GM12878 (cell line): Measurements from ENCODE around the gene LAMA2.

Experiments
- DPF2 ChIP-seq: fragments of 450-650 bp; IDR thresholded peaks from 2 replicates; pipeline ENCODE4 v1.6.1; 2017; ENCODE audit warnings: mild to moderate bottlenecking
- EGR1 ChIP-seq, 2 experiments: IDR thresholded peaks; 1 replicate in 1 of 2; 2 replicates in 1 of 2; pipeline ENCODE4 v1.6.1; 2011 to 2012; ENCODE audit warnings: low read depth in 2 of 2, low read length in 2 of 2, borderline replicate concordance in 1 of 2, mild to moderate bottlenecking in 1 of 2, moderate library complexity in 1 of 2
- ZBTB33 ChIP-seq: fragments of 450-650 bp; IDR thresholded peaks from 2 replicates; pipeline ENCODE4 v1.6.1; 2017; ENCODE audit warnings: mild to moderate bottlenecking
- TF ChIP-seq, protein P1 (sequence below), 3 experiments: IDR thresholded peaks in 2 of 3; conservative IDR thresholded peaks in 1 of 3; 2 replicates each; pipeline ENCODE4 v1.5.1; 2011; ENCODE audit warnings: low read depth in 3 of 3, low read length in 3 of 3, mild to moderate bottlenecking in 3 of 3, control low read depth in 2 of 3, moderate library complexity in 2 of 3, inconsistent platforms in 1 of 3, mixed read lengths in 1 of 3; ENCODE audit not compliant: control insufficient read depth in 2 of 3, insufficient read depth in 1 of 3; ENCODE audit errors: extremely low read depth in 1 of 3

GRCh38 chr6:129353067-129353466 is 470.1 kb downstream of the LAMA2 start:
- TF ChIP-seq ZBTB33 (no peak), DPF2 (no peak), EGR1 (IDR thresholded peaks at IDR 0.05; ENCODE audit: borderline replicate concordance in 1 of 2, low read depth in 2 of 2, low read length in 2 of 2) (no peak)
- TF ChIP-seq, protein P1, sequence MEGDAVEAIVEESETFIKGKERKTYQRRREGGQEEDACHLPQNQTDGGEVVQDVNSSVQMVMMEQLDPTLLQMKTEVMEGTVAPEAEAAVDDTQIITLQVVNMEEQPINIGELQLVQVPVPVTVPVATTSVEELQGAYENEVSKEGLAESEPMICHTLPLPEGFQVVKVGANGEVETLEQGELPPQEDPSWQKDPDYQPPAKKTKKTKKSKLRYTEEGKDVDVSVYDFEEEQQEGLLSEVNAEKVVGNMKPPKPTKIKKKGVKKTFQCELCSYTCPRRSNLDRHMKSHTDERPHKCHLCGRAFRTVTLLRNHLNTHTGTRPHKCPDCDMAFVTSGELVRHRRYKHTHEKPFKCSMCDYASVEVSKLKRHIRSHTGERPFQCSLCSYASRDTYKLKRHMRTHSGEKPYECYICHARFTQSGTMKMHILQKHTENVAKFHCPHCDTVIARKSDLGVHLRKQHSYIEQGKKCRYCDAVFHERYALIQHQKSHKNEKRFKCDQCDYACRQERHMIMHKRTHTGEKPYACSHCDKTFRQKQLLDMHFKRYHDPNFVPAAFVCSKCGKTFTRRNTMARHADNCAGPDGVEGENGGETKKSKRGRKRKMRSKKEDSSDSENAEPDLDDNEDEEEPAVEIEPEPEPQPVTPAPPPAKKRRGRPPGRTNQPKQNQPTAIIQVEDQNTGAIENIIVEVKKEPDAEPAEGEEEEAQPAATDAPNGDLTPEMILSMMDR (IDR thresholded peaks at IDR 0.05 in 2 of 3, conservative IDR thresholded peaks at IDR 0.05 in 1 of 3; ENCODE audit: control insufficient read depth in 2 of 3, extremely low read depth in 1 of 3, insufficient read depth in 1 of 3, low read depth in 3 of 3, low read length in 3 of 3), result no peak
